Measurements from ENCODE around the gene NUP214.

DNA sequence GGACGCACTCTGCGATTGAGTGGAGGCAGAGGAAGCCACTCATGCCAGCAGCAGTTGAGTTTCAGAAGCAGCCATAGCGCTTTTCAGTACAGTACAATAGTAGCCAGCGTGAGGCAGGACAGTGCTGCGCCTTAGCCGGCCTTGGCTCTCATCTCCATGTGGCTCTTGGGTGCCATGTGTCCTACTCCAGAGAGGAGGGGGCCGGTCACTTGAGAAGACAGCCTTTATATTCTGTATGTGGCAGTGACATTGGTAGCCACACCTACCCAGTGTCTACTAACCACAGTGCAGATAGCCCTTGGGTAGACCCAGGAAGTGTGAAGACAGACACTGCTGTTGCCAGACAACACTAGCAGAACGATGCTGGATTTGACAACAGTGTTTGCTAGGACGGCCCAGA, 108.6 kb downstream of the NUP214 start:
- TF ChIP-seq POLR2A (IDR thresholded peaks at IDR 0.05): no peak
- TF ChIP-seq CTCF (IDR thresholded peaks at IDR 0.05): no peak

Measured in breast epithelium (tissue), 3 donors.